Measurements from ENCODE around the gene NR4A3. TPM values are rescaled to one million over a fixed set of nuclear protein-coding genes. Genes with fewer than 3 reads are reported as not detected.
A peak's percentile ranks its signal among the peaks of the same experiment; 100 is the strongest.

NR4A3 gene
- total and polyA plus RNA-seq, 9 of the 15 experiments (the other 6 are each of a cell fraction or from before 2014, with no cell fraction given): 0.04 to 0.07 TPM; not detected in 7

GRCh38 chr9:99867968-99868367 is 46.3 kb downstream of the NR4A3 start (continued):
- TF ChIP-seq CHD4 (IDR thresholded peaks at IDR 0.05; ENCODE audit: insufficient read depth, insufficient replicate concordance, low read depth, low read length, poor library complexity, severe bottlenecking) (no peak), SIX5 (IDR thresholded peaks at IDR 0.05; ENCODE audit: borderline replicate concordance in 1 of 2, insufficient read depth in 1 of 2, low read depth in 1 of 2, low read length in 2 of 2) (no peak), ILK (tag; IDR thresholded peaks at IDR 0.05; ENCODE audit: borderline replicate concordance, low read depth) (no peak), STAT6 (CRISPR knock-in tag; IDR thresholded peaks at IDR 0.05) (no peak), CHD1 (IDR thresholded peaks at IDR 0.05; ENCODE audit: low read length) (no peak), NFE2L1 (tag; IDR thresholded peaks at IDR 0.05; ENCODE audit: borderline replicate concordance, low read depth) (no peak)

- 0% methylated on average over 2 of the region's 2 CpGs for WGBS (ENCODE audit: insufficient coverage, low coverage, missing lambda C conversion rate)
- no peak for ATAC-seq
- no peak for FAIRE-seq
- ChIA-PET CTCF (ENCODE audit: low intra/inter-chr PET ratio) (interaction anchor here (0.5 kb wide), 1 partner anchor 14 kb away, joined by 4 read pairs; no protein-coding TSS in a partner anchor), POLR2A (interaction anchor here (1.0 kb wide), 1 partner anchor 10 kb away, joined by 3 read pairs; no protein-coding TSS in a partner anchor)
- H3K4me3 ChIP-seq: no peak overlapping the region
- in situ Hi-C loops (cut with MboI) (no loop called here), intact Hi-C loops (cut with micrococcal nuclease) (no loop called here)
- TF ChIP-seq PRDM10 (IDR thresholded peaks at IDR 0.05; ENCODE audit: partially characterized antibody): no peak
- peak; percentile 84 for TF ChIP-seq ZBTB17 (CRISPR knock-in tag; IDR thresholded peaks at IDR 0.05)
- no peak for DNase-seq (ENCODE audit: extremely low read depth in 1 of 4, low spot score in 3 of 4)
- H3K9me1 ChIP-seq (ENCODE audit: control insufficient read depth, insufficient read depth, low read length): no peaks in the 10 kb centered on the region
- no peaks in the 10 kb centered on the region; a peak in 1 of 5 replicates for H3K4me1 ChIP-seq (replicated peaks in 1 of 2; ENCODE audit: control insufficient read depth in 2 of 2, insufficient read depth in 2 of 2, low read length in 2 of 2)
- H3K27me3 ChIP-seq (ENCODE audit: control insufficient read depth in 2 of 2, insufficient read depth in 2 of 2, low read length in 2 of 2): no peaks in the 10 kb centered on the region
- no peaks in the 10 kb centered on the region for H4K20me1 ChIP-seq (replicated peaks; ENCODE audit: control insufficient read depth, insufficient read depth, low read length)
- no peak overlapping the region for H3K27ac ChIP-seq (ENCODE audit: extremely low read depth, low read depth, low read length)
- no peak overlapping the region for H2AFZ ChIP-seq (ENCODE audit: low read depth, low read length)
- no peaks in the 10 kb centered on the region for H3K36me3 ChIP-seq (ENCODE audit: control insufficient read depth, insufficient read depth, low read length)
- H3K79me2 ChIP-seq (ENCODE audit: control insufficient read depth, insufficient read depth, low read length): no peaks in the 10 kb centered on the region
- no peak overlapping the region for H3K4me2 ChIP-seq (ENCODE audit: insufficient read depth, low read length)
- H3K9ac ChIP-seq (ENCODE audit: insufficient read depth in 1 of 2, low read depth in 2 of 2, low read length in 2 of 2): no peak overlapping the region
- no TSS peak for BruUV-seq (replicated peaks)
- H3K9me3 ChIP-seq (replicated peaks; ENCODE audit: control insufficient read depth, insufficient read depth, low read depth, low read length): no peaks in the 10 kb centered on the region
Measured at GRCh38 chr9:99868845-99869244, 47.2 kb downstream of the NR4A3 start.
